PFSK-1 (cell line): Measurements from ENCODE around the gene IL1RN.

Experiments used
- FOXP2 ChIP-seq: optimal IDR thresholded peaks from 2 replicates; pipeline ENCODE3; 2011; ENCODE audit warnings: borderline replicate concordance, control low read depth, inconsistent platforms; ENCODE audit not compliant: insufficient read depth; ENCODE audit errors: extremely low read length, extremely low read depth
- POLR2AphosphoS5 ChIP-seq: IDR thresholded peaks from 2 replicates; pipeline ENCODE4 v1.6.1; 2012; ENCODE audit warnings: low read depth, mild to moderate bottlenecking, control low read depth, low read length, moderate library complexity
- SIN3A ChIP-seq: IDR thresholded peaks from 2 replicates; pipeline ENCODE4 v1.6.1; 2012; ENCODE audit warnings: mild to moderate bottlenecking, low read length, moderate library complexity, borderline replicate concordance; ENCODE audit not compliant: insufficient read depth
- TAF1 ChIP-seq: IDR thresholded peaks from 2 replicates; pipeline ENCODE4 v1.6.1; 2012; ENCODE audit warnings: low read length, control low read depth, borderline replicate concordance; ENCODE audit not compliant: insufficient read depth
- TF ChIP-seq, protein P1 (sequence below), 2 experiments: IDR thresholded peaks; 2 replicates each; pipeline versions ENCODE4 v1.6.1 to v1.8.0; 2011 to 2012; ENCODE audit warnings: low read depth in 2 of 2, low read length in 2 of 2, control low read depth in 1 of 2, inconsistent platforms in 1 of 2, mild to moderate bottlenecking in 1 of 2, moderate library complexity in 1 of 2; ENCODE audit not compliant: insufficient read depth in 1 of 2

The IL1RN gene

GRCh38 chr2:113104054-113104611 lies 23.3 kb upstream of the IL1RN start:
- TF ChIP-seq TAF1 (no peak), FOXP2 (no peak), SIN3A (no peak), POLR2AphosphoS5 (no peak)
- TF ChIP-seq, protein P1, sequence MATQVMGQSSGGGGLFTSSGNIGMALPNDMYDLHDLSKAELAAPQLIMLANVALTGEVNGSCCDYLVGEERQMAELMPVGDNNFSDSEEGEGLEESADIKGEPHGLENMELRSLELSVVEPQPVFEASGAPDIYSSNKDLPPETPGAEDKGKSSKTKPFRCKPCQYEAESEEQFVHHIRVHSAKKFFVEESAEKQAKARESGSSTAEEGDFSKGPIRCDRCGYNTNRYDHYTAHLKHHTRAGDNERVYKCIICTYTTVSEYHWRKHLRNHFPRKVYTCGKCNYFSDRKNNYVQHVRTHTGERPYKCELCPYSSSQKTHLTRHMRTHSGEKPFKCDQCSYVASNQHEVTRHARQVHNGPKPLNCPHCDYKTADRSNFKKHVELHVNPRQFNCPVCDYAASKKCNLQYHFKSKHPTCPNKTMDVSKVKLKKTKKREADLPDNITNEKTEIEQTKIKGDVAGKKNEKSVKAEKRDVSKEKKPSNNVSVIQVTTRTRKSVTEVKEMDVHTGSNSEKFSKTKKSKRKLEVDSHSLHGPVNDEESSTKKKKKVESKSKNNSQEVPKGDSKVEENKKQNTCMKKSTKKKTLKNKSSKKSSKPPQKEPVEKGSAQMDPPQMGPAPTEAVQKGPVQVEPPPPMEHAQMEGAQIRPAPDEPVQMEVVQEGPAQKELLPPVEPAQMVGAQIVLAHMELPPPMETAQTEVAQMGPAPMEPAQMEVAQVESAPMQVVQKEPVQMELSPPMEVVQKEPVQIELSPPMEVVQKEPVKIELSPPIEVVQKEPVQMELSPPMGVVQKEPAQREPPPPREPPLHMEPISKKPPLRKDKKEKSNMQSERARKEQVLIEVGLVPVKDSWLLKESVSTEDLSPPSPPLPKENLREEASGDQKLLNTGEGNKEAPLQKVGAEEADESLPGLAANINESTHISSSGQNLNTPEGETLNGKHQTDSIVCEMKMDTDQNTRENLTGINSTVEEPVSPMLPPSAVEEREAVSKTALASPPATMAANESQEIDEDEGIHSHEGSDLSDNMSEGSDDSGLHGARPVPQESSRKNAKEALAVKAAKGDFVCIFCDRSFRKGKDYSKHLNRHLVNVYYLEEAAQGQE (IDR thresholded peaks at IDR 0.05; ENCODE audit: insufficient read depth in 1 of 2, low read depth in 2 of 2, low read length in 2 of 2), result no peak

GRCh38 chr2:113105047-113105785 lies 22.2 kb upstream of the IL1RN start:
- TF ChIP-seq, protein P1 (IDR thresholded peaks at IDR 0.05; ENCODE audit: insufficient read depth in 1 of 2, low read depth in 2 of 2, low read length in 2 of 2), result no peak
- TF ChIP-seq SIN3A (no peak), FOXP2 (no peak), POLR2AphosphoS5 (no peak), TAF1 (no peak)

DNA sequence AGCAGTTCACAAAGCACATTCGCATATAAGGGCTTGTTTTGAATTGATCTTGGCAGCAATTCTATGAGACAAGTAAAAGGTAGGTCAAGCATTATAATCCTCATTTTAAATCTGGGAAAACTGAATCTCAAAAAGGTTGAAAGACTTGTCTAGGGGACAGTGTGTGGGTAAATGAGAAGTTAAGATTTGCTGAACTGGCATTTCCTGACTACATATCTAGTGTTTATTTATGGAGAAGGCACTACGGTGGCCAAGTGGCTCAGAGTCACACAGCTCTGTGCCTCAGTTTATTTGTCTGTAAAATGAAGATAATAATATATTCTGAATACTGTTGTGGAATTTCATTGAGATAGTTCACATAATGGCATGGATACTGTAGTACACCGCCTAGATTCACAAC lies 16.3 kb upstream of the IL1RN start:
- TF ChIP-seq SIN3A, result no peak
- TF ChIP-seq TAF1, result no peak
- TF ChIP-seq, protein P1 (IDR thresholded peaks at IDR 0.05; ENCODE audit: insufficient read depth in 1 of 2, low read depth in 2 of 2, low read length in 2 of 2), result no peak
- no peak for TF ChIP-seq FOXP2
- TF ChIP-seq POLR2AphosphoS5, result no peak

- TF ChIP-seq POLR2AphosphoS5, result no peak
- no peak for TF ChIP-seq TAF1
- TF ChIP-seq, protein P1 (IDR thresholded peaks at IDR 0.05; ENCODE audit: insufficient read depth in 1 of 2, low read depth in 2 of 2, low read length in 2 of 2), result no peak
- no peak for TF ChIP-seq FOXP2
- no peak for TF ChIP-seq SIN3A
Observed at GRCh38 chr2:113111823-113112287, 15.5 kb upstream of the IL1RN start.

GRCh38 chr2:113112441-113112840 lies 15.0 kb upstream of the IL1RN start:
- TF ChIP-seq POLR2AphosphoS5 (no peak), FOXP2 (no peak), TAF1 (no peak), SIN3A (no peak)
- TF ChIP-seq, protein P1 (IDR thresholded peaks at IDR 0.05; ENCODE audit: insufficient read depth in 1 of 2, low read depth in 2 of 2, low read length in 2 of 2), result no peak
